ENCODE data around the gene RAD51B. TPM values are rescaled to one million over a fixed set of nuclear protein-coding genes. Genes with fewer than 3 reads are reported as not detected.

The RAD51B gene
- total RNA-seq, 1 experiment from 2014 or later = 20.0 TPM

GRCh38 chr14:68239988-68240771, 420.6 kb downstream of the RAD51B start:
- CTCF ChIA-PET = no interaction called here

GRCh38 chr14:68241862-68242487, 422.4 kb downstream of the RAD51B start:
- intact Hi-C loops (cut with micrococcal nuclease) = no loop called here
- ChIA-PET RAD21 (ENCODE audit: low non-redundant PET in 1 of 2, low total read pairs in 2 of 2, uncharacterized antibody in 2 of 2, unreplicated experiment in 2 of 2) (no interaction called here), POLR2A (interaction anchor here (1.2 kb wide), 1 partner anchor 575 kb away, joined by 3 read pairs; no protein-coding TSS in a partner anchor), CTCF (no interaction called here)
- no peak overlapping the region for H3K4me2 ChIP-seq (ENCODE audit: low read length)
- no peaks in the 10 kb centered on the region for H3K9me2 ChIP-seq (ENCODE audit: insufficient read depth)
- no peak overlapping the region for H2AFZ ChIP-seq (ENCODE audit: low read depth, low read length, poor library complexity, severe bottlenecking)
- ATAC-seq = no peak
- H3K36me3 ChIP-seq (ENCODE audit: control insufficient read depth in 1 of 2, insufficient read depth in 2 of 2, low read length in 2 of 2) = no peaks in the 10 kb centered on the region
- no peak overlapping the region for H3K27ac ChIP-seq (ENCODE audit: low read depth, low read length)
- H3K4me1 ChIP-seq (ENCODE audit: control insufficient read depth in 1 of 2, insufficient read depth in 2 of 2, low read length in 2 of 2) = peaks cover 7 to 54% of the 10 kb centered on the region in 2 experiments; a peak in 3 of 4 replicates
- BruUV-seq (replicated peaks) = no TSS peak
- TF ChIP-seq POLR2A (IDR thresholded peaks at IDR 0.05; ENCODE audit: borderline replicate concordance, extremely low read depth, insufficient read depth, insufficient read length) (no peak), JUND (IDR thresholded peaks at IDR 0.05) (no peak), CTCF (IDR thresholded peaks at IDR 0.05 in 2 of 3, conservative IDR thresholded peaks at IDR 0.05 in 1 of 3; ENCODE audit: borderline replicate concordance in 1 of 3, insufficient read depth in 1 of 3, low read depth in 2 of 3, low read length in 2 of 3) (no peak), YY1 (IDR thresholded peaks at IDR 0.05; ENCODE audit: extremely low read depth, insufficient replicate concordance, low read depth, low read length) (no peak), SP1 (IDR thresholded peaks at IDR 0.05; ENCODE audit: low read depth) (no peak), CEBPB (IDR thresholded peaks at IDR 0.05; ENCODE audit: low read depth) (no peak), MAX (IDR thresholded peaks at IDR 0.05) (no peak), EZH2phosphoT487 (IDR thresholded peaks at IDR 0.05; ENCODE audit: borderline replicate concordance) (no peak), ZFX (IDR thresholded peaks at IDR 0.05) (no peak)
- TF ChIP-seq, protein P1, sequence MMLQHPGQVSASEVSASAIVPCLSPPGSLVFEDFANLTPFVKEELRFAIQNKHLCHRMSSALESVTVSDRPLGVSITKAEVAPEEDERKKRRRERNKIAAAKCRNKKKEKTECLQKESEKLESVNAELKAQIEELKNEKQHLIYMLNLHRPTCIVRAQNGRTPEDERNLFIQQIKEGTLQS (IDR thresholded peaks at IDR 0.05) = no peak
- TF ChIP-seq, protein P2, sequence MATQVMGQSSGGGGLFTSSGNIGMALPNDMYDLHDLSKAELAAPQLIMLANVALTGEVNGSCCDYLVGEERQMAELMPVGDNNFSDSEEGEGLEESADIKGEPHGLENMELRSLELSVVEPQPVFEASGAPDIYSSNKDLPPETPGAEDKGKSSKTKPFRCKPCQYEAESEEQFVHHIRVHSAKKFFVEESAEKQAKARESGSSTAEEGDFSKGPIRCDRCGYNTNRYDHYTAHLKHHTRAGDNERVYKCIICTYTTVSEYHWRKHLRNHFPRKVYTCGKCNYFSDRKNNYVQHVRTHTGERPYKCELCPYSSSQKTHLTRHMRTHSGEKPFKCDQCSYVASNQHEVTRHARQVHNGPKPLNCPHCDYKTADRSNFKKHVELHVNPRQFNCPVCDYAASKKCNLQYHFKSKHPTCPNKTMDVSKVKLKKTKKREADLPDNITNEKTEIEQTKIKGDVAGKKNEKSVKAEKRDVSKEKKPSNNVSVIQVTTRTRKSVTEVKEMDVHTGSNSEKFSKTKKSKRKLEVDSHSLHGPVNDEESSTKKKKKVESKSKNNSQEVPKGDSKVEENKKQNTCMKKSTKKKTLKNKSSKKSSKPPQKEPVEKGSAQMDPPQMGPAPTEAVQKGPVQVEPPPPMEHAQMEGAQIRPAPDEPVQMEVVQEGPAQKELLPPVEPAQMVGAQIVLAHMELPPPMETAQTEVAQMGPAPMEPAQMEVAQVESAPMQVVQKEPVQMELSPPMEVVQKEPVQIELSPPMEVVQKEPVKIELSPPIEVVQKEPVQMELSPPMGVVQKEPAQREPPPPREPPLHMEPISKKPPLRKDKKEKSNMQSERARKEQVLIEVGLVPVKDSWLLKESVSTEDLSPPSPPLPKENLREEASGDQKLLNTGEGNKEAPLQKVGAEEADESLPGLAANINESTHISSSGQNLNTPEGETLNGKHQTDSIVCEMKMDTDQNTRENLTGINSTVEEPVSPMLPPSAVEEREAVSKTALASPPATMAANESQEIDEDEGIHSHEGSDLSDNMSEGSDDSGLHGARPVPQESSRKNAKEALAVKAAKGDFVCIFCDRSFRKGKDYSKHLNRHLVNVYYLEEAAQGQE (IDR thresholded peaks at IDR 0.05; ENCODE audit: low read depth) = no peak
- no peak overlapping the region for H3K9ac ChIP-seq (ENCODE audit: low read length)
- no peaks in the 10 kb centered on the region for H3K79me2 ChIP-seq (ENCODE audit: insufficient read depth, low read length)
- no peak overlapping the region for H3K4me3 ChIP-seq (replicated peaks in 1 of 2; ENCODE audit: low read depth in 1 of 2, low read length in 2 of 2)
- no peaks in the 10 kb centered on the region for H4K20me1 ChIP-seq (ENCODE audit: insufficient read depth)
- no peak for DNase-seq (ENCODE audit: low read depth, low spot score)
- no peaks in the 10 kb centered on the region for H3K9me3 ChIP-seq (ENCODE audit: control insufficient read depth in 1 of 2, insufficient read depth in 1 of 2, low read depth in 1 of 2, low read length in 2 of 2)
- H3K27me3 ChIP-seq (ENCODE audit: insufficient read depth, low read length) = no peaks in the 10 kb centered on the region

More at GRCh38 chr14:68239988-68240771, 420.6 kb downstream of the RAD51B start:
- Histone ChIP-seq H3K36me3 (ENCODE audit: control insufficient read depth in 1 of 2, insufficient read depth in 2 of 2, low read length in 2 of 2) (no peaks in the 10 kb centered on the region), H3K9me3 (ENCODE audit: control insufficient read depth in 1 of 2, insufficient read depth in 1 of 2, low read depth in 1 of 2, low read length in 2 of 2) (no peaks in the 10 kb centered on the region), H3K27ac (ENCODE audit: low read depth, low read length) (peak overlapping the region; percentile 16; the same call in 1 of the 2 replicates), H3K79me2 (ENCODE audit: insufficient read depth, low read length) (no peaks in the 10 kb centered on the region), H3K9me2 (ENCODE audit: insufficient read depth) (no peaks in the 10 kb centered on the region), H3K9ac (ENCODE audit: low read length) (no peak overlapping the region), H3K4me3 (replicated peaks in 1 of 2; ENCODE audit: low read depth in 1 of 2, low read length in 2 of 2) (no peak overlapping the region), H3K27me3 (ENCODE audit: insufficient read depth, low read length) (no peaks in the 10 kb centered on the region), H4K20me1 (ENCODE audit: insufficient read depth) (no peaks in the 10 kb centered on the region), H2AFZ (ENCODE audit: low read depth, low read length, poor library complexity, severe bottlenecking) (no peak overlapping the region), H3K4me2 (ENCODE audit: low read length) (no peak overlapping the region), H3K4me1 (ENCODE audit: control insufficient read depth in 1 of 2, insufficient read depth in 2 of 2, low read length in 2 of 2) (peaks cover 0 to 44% of the 10 kb centered on the region in 2 experiments; a peak in 2 of 4 replicates)
- no peak for ATAC-seq
- RAD21 ChIA-PET (ENCODE audit: low non-redundant PET in 1 of 2, low total read pairs in 2 of 2, uncharacterized antibody in 2 of 2, unreplicated experiment in 2 of 2) = interaction anchor here in 1 of 2 experiments (0.7 kb wide), 1 partner anchor 296 kb away, joined by 3 read pairs; no protein-coding TSS in a partner anchor
- intact Hi-C loops (cut with micrococcal nuclease) = no loop called here
- no peak for DNase-seq (ENCODE audit: low read depth, low spot score)
- TF ChIP-seq TCF7L2 (IDR thresholded peaks at IDR 0.05; ENCODE audit: borderline replicate concordance, extremely low read depth, insufficient read depth, insufficient read length) (no peak), JUND (IDR thresholded peaks at IDR 0.05) (no peak)
- no TSS peak for BruUV-seq (replicated peaks)
- POLR2A ChIA-PET = no interaction called here

All from HCT116 (cell line).